ENCODE data around the gene PLA2G4B. TPM values are rescaled to one million over a fixed set of nuclear protein-coding genes. Genes with fewer than 3 reads are reported as not detected.

PLA2G4B gene
- total RNA-seq, 6 experiments from 2014 or later: 1.6 to 3.0 (median 2.7) TPM

DNA sequence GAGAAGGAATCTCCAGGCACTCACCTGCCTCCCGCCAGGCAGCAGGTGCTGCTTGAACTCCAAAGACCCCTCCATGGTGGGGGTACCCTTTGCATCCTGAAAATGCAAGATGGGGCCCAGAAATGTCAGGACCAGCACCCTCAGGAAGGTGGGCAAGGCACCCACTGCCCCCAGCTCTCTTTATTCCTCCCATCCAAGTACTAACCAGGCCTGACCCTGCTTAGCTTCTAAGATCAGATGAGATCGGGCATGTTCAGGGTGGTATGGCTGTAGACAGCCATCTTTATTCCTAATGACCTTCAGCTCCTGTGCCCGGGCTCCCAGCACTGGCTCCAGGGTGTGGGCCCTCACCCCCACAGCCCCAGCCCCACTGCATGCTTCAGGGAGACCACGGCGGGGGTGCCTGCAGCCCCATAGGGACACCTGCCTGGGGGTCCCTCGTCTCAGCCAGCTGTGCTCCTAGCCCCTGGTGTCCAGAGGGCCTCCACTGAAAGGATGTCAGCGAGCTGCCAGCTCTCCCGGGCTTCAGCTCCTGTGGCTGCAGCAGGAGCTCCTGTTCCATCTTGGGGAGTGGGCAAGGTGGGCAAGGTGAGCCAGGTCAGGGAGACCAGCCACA, 13.2 kb downstream of the PLA2G4B start:
- no peak overlapping the region for H3K4me3 Mint-ChIP-seq
- no peak for DNase-seq
- no peaks in the 10 kb centered on the region for H3K4me1 Mint-ChIP-seq (ENCODE audit: low read depth)
- H3K27ac Mint-ChIP-seq: no peak overlapping the region
- TF ChIP-seq, protein P1, sequence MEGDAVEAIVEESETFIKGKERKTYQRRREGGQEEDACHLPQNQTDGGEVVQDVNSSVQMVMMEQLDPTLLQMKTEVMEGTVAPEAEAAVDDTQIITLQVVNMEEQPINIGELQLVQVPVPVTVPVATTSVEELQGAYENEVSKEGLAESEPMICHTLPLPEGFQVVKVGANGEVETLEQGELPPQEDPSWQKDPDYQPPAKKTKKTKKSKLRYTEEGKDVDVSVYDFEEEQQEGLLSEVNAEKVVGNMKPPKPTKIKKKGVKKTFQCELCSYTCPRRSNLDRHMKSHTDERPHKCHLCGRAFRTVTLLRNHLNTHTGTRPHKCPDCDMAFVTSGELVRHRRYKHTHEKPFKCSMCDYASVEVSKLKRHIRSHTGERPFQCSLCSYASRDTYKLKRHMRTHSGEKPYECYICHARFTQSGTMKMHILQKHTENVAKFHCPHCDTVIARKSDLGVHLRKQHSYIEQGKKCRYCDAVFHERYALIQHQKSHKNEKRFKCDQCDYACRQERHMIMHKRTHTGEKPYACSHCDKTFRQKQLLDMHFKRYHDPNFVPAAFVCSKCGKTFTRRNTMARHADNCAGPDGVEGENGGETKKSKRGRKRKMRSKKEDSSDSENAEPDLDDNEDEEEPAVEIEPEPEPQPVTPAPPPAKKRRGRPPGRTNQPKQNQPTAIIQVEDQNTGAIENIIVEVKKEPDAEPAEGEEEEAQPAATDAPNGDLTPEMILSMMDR (IDR thresholded peaks at IDR 0.05): no peak
- H3K27me3 Mint-ChIP-seq (ENCODE audit: insufficient read depth): peaks cover 4% of the 10 kb centered on the region; the same call in 1 of the 2 replicates
- no peaks in the 10 kb centered on the region for H3K9me3 Mint-ChIP-seq
- H3K36me3 Mint-ChIP-seq (ENCODE audit: low read depth): peaks cover 5% of the 10 kb centered on the region; the same call in 1 of the 2 replicates

DNA sequence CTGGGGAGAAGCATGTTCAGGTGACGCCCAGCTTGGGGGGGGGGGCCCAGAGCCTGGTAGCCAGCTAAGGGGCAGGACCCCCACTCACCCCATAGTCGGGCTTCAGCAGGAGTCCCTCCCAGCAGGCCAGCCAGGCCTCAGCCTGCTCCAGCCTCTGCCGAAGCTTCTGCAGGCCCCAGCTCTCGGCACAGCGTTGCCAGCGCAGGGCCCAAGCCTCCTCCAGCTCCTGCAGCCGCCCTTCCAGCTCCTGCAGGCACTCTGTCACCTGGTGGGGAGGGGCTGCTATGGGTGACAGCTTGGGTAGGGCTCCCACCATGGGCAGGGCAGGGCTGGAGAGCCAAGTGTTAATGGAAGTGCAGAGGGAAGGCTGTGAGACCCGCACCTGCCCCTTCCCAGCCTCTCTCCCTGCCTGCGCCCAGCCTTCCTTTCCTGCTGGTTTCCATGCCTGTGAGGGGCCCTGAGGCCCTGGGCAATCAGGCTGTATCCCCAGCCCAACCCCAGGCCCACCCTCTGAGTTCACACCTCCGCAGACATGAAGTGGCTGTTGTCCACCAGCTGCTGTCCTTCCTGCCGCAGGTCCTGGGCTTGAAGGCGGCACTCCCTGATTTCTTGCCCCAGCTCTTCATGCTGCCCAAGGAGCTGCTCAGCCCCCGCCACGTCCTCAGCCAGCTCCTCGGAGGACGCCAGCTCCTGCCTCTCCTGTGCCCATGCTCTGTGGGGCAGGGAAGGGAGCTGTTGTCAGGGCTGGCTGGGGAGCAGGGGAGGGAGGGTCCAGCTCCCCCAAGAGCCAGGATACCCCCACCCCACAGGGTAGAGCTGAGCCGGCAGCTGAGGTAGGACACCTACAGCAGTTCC, 14.3 kb downstream of the PLA2G4B start:
- peaks cover 5% of the 10 kb centered on the region; the same call in 1 of the 2 replicates for H3K36me3 Mint-ChIP-seq (ENCODE audit: low read depth)
- TF ChIP-seq, protein P1 (IDR thresholded peaks at IDR 0.05): no peak
- no peak overlapping the region for H3K27ac Mint-ChIP-seq
- no peaks in the 10 kb centered on the region for H3K9me3 Mint-ChIP-seq
- H3K27me3 Mint-ChIP-seq (ENCODE audit: insufficient read depth): peaks cover 4% of the 10 kb centered on the region; the same call in 1 of the 2 replicates
- no peak for DNase-seq
- no peak overlapping the region for H3K4me3 Mint-ChIP-seq
- H3K4me1 Mint-ChIP-seq (ENCODE audit: low read depth): no peaks in the 10 kb centered on the region

DNA sequence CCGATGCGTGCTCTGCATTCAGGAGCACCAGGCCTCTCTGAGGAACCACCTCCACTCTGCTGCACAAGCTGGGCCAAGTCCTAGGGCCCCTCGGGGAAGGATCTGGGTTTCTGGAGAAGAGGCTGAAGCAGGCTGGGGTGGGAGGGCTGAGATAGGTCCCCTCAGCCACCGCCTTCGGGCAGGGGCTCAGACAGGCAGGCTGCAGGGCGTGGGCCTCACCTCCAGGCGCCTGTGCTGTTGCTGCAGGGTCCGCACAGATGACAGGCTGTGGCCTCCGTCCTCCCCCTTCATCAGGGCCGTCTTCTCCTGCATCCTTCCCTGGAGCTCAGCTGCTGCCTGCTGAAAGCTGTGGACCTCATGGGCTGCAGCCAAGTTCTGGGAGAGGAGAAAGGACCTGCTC, 15.2 kb downstream of the PLA2G4B start:
- Mint-ChIP-seq H3K4me1 (ENCODE audit: low read depth) (no peaks in the 10 kb centered on the region), H3K4me3 (no peak overlapping the region), H3K36me3 (ENCODE audit: low read depth) (no peaks in the 10 kb centered on the region), H3K27me3 (ENCODE audit: insufficient read depth) (peaks cover 7% of the 10 kb centered on the region; the same call in 1 of the 2 replicates), H3K9me3 (no peaks in the 10 kb centered on the region), H3K27ac (no peak overlapping the region)
- TF ChIP-seq, protein P1 (IDR thresholded peaks at IDR 0.05): no peak
- DNase-seq: no peak

DNA sequence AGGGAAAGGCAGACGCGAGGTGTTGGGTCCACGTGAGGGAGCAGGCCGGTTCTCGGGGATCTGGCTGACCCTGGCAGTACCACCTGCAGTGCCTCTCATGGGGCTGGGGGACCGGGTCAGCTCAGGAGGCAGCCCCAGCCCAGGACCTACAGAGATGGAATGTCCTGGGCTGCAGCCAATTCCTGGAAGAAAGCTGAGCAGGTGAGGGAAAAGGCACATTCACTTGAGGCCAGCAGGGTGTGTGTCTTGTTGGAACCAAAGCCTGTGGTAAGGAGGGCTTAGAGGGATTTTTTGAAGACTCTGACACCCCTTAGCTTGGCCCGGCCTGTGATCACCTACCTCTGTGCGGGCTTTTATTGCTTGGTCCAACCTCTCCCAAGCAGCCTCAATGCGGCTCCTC, 15.8 kb downstream of the PLA2G4B start:
- TF ChIP-seq, protein P1 (IDR thresholded peaks at IDR 0.05): no peak
- no peaks in the 10 kb centered on the region for H3K36me3 Mint-ChIP-seq (ENCODE audit: low read depth)
- no peaks in the 10 kb centered on the region for H3K9me3 Mint-ChIP-seq
- no peaks in the 10 kb centered on the region for H3K4me1 Mint-ChIP-seq (ENCODE audit: low read depth)
- H3K27ac Mint-ChIP-seq: no peak overlapping the region
- peaks cover 7% of the 10 kb centered on the region; the same call in 1 of the 2 replicates for H3K27me3 Mint-ChIP-seq (ENCODE audit: insufficient read depth)
- DNase-seq: no peak
- H3K4me3 Mint-ChIP-seq: no peak overlapping the region

DNA sequence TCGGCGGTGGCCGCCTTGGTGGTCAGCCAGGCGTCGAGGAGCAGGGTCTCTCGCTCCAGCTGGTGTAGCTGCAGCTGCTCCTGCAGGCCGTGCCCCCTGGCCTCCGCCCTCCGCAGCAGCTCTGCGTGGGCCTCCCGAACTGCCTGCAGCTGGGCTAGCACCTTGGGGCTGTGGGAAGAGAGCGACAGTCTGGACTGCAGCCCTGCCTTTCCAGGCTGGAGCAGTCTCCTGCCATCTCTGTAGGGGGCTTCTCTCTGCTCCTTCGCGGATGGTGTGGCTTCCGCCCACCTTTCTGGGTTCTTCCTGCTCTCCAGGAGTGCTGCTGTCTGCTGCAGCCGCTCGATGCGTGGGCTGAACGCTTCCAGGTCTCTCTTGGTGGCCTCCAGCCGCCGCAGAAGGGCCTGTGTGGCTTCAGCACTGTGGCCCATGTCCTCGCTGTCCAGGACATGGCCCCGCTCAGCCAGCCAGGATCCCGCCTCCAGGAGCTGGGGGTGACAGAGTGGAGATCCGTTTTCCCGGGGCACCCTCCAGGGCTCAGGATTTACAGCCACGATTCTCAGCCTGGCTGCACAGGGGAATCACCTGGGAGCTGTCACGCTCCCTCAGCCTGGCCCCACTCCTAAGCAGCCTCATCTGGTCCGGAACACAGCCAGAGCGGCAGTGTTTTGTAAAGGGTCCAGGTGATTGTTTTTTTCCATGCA, 16.8 kb downstream of the PLA2G4B start:
- Mint-ChIP-seq H3K9me3 (no peaks in the 10 kb centered on the region), H3K4me3 (no peak overlapping the region), H3K27me3 (ENCODE audit: insufficient read depth) (peaks cover 3% of the 10 kb centered on the region; the same call in 1 of the 2 replicates), H3K4me1 (ENCODE audit: low read depth) (no peaks in the 10 kb centered on the region), H3K36me3 (ENCODE audit: low read depth) (no peaks in the 10 kb centered on the region), H3K27ac (no peak overlapping the region)
- no peak for DNase-seq
- TF ChIP-seq, protein P1 (IDR thresholded peaks at IDR 0.05): no peak
